NCI-H187 treated with DMSO at 0.1 percent for 48 hours (cell line): ENCODE results near the gene HDAC1.
A peak's percentile ranks its signal among the peaks of the same experiment; 100 is the strongest.
"Not testable (repeated sequence)": the region's sequence is repeated elsewhere in the genome, so short reads cannot be mapped to it uniquely, and the experiment has no call there.

Experiments
- DNase-seq: peaks from one replicate; lab custom pipeline; 2025; lab: John Stamatoyannopoulos, UW

The HDAC1 gene

GRCh38 chr1:32349211-32349708 lies 57.4 kb downstream of the HDAC1 start:
- DNase-seq = no peak

DNA sequence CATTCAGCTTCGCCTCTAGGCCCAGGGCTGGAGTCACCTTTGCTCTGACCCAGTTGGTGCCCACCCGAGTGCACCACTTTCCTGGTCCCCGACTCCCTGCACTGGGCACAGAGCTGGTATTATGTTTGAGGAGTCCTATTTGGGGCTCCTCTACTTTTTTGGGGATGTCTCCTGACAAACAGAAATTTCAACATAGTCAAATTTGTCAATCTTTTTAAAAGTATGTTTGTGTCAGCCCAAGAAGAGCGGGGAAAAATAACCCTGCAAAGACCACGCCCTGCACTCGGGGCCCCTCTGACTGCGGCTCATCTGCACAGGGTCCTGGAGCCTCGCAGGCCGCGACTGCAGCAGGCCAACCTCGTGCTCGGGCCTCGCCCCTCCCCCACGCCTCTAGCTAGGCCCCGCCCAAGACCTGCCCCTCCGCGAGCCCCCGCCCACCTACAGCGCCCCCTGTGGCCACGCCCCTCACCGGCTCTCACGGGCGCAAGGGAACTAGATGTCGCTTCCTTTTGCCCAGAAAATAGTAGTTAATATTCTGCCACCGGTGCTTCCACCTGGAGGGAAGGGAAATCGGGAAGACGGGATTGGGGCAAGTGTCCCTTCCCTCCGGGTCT lies 59.0 kb downstream of the HDAC1 start:
- DNase-seq = no peak

- peak; percentile 91 for DNase-seq
Observed at GRCh38 chr1:32351399-32352238, 59.7 kb downstream of the HDAC1 start.

GRCh38 chr1:32352239-32352745 lies 60.4 kb downstream of the HDAC1 start:
- DNase-seq = no peak

DNA sequence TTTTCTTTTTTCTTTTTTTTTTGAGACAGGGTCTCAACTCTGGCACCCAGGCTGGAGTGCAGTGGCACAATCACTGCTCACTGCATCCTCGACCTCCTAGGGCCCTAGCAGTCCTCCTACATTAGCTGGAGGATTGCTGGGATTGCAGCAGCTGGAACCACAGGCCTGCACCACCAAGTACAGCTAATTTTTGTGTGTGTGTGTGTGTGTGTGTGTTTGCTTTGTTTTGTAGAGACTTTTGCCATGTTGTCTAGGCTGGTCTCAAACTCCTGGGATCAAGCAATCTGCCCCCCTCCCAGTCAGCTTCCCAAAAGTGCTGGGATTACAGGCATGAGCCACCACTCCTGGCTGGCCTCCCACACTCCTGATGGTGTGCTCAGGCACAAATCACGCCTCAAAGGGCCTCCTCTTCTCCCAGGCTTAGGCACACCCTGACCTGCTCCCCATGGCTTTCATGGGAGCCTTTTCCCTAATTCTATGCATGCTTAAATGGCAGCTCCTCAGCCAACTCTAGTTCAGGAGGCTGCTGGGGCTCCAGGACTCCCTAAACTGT lies 61.0 kb downstream of the HDAC1 start:
- DNase-seq = no peak

DNA sequence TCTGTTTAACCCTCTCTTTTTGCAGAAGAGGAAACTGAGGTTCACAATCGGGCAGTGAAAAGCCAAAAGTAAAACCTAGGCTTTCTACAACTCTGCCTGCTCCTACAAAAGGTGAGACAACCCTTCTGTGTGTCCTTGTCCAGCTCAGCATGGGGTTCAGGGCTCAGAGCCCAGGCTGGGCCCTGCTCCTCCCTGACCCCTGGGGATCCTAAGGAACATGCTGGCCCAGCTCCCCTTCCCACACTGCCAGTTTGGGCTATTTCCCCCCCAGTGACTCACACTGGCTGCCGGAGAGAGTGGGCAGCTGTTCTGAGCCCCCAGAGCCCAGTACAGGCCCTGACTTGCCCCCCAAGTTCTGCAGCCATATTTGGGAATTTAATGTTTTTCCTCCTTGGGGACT lies 61.5 kb downstream of the HDAC1 start:
- no peak for DNase-seq

DNA sequence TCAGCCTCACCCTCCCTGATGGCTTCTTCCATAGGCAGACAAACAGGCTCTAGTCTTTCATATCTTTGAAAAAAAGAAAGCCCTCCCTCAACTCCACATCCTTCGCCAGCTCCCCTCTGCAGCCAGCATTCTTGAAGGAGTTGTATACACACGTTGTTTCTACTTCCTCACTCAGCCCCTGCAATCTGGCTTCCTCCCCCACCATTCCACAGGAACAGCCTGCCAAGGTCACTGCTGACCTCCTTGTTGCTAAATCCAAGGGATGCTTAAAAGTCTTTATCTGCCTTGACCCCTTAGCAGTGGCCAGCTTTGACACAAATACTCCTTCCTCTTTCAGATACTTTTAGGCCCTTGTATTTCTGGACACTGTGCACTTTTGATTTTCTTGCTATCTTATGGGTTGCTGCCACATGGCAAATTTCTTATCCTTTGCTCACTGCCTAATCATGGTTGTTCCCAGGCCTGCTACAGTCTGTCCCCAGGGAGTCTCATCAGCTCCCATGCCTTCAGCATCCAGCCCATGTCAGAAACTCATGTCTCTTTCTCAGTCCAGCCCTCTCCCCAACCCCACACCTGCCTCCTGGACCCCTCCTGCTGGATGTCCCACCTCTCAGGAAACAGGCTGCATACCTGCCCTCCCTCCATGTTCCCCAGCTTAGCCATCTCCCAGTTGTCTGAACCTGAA lies 62.1 kb downstream of the HDAC1 start:
- DNase-seq = no peak

- DNase-seq = not testable (repeated sequence)
Observed at GRCh38 chr1:32355778-32356177, 63.9 kb downstream of the HDAC1 start.

GRCh38 chr1:32356478-32356877 lies 64.6 kb downstream of the HDAC1 start:
- no peak for DNase-seq

DNA sequence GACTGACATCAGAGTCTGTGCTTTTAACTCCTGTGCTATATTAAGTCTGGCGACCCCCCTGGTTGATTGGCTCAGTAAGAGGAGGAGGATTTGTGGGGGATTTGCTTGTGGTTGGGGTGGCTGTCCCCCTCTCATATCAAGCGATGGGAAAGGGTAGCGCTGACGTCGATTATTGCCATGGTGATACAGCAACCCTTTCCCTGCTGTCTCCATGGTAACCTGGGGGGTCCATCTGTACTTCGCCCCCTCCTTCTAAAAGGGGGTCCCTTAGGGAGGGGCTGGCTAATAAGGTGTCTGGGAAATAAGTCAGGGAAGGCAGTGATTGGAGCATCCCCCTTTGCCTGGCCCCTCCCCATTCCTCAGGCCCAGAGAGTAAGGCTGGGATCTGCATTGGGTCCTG lies 65.7 kb downstream of the HDAC1 start:
- no peak for DNase-seq

- no peak for DNase-seq
Observed at GRCh38 chr1:32358435-32358834, 66.6 kb downstream of the HDAC1 start.

DNA sequence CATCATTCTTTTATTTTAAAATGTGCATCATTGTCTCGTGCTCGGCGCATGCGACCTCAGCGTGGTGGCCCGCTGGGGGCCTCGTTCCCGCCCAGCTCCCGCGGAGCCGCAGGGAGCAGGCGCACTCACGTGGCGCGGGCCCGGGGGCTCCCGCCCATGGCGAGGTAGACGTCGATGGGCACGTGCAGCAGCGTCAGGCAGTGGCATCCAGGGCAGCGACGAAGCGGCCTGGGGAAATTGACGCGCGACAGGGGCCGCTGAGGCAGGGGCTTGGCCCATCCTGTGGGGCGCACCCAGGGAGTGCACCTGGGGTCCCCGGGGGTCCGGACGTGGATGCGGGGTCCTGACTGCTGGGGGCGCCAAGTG lies 69.4 kb downstream of the HDAC1 start:
- no peak for DNase-seq

- no peak for DNase-seq
Observed at GRCh38 chr1:32361674-32362473, 70.0 kb downstream of the HDAC1 start.

DNA sequence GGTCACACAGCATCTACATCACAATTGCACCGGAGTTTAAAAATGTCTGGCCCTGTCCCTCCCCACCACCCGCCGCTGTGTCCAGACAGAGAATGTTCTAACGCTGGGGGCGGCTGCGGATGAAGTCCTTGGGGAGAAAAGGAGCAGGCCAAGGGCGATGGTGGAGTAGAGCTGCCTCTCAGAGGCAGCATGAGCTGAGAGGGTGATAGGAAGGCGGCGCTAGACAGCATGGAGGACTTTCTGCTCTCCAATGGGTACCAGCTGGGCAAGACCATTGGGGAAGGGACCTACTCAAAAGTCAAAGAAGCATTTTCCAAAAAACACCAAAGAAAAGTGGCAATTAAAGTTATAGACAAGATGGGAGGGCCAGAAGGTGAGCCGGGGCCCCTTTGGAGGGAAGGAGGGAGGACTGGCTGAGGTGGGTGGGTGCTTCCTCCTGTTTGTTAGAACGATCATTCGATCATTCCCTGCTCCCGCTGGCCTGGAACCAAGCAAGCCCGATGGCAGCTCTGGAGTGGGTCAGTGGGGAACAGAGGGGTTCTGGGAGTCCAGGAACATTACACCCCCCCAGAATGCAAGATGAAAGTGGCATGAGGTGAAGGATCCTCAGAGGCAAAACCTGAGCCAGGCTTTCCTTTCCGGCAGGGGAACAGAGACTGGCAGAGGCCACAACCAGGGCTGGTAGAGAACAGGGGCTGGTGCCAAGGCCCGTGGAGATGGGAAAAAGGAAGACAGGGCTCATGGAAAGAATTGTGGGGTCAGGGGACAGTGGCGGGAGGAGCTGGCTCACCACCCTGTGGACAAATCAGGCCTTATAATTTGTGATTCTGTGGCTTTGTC lies 70.8 kb downstream of the HDAC1 start, which contains the start of the genes FAM229A and TSSK3:
Gene FAM229A (minus strand): TSS at position 12 of the 840 bp plus-strand sequence. CDS start 394 bp downstream, outside the sequence.
Gene TSSK3 (plus strand): TSS at position 66 of the 840 bp plus-strand sequence. CDS start 163 bp downstream, at position 229.
- no peak for DNase-seq

DNA sequence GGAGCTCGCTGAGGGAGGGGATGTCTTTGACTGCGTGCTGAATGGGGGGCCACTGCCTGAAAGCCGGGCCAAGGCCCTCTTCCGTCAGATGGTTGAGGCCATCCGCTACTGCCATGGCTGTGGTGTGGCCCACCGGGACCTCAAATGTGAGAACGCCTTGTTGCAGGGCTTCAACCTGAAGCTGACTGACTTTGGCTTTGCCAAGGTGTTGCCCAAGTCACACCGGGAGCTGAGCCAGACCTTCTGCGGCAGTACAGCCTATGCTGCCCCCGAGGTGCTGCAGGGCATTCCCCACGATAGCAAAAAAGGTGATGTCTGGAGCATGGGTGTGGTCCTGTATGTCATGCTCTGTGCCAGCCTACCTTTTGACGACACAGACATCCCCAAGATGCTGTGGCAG lies 71.8 kb downstream of the HDAC1 start:
- DNase-seq = no peak

DNA sequence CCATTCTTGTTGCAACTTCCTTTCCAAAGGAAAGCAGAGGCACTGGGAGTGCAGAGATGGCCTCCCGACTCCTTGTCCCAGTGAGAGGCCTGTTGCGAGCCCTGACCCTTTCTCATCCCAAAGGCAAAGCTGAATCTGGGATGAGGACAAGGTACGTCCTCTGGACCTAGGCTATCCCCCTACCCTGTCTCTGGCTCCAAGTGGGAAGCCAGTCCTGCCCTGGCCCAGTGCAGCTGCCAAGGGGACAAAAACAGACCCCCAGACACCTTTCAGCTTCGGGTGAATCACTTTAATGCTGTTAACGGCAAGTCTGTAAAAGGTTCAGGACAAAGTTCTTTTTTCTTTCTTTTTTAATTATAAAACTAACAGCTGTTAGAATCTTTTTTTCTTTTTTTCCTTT lies 73.0 kb downstream of the HDAC1 start:
- no peak for DNase-seq

- no peak for DNase-seq
Observed at GRCh38 chr1:32365445-32365844, 73.6 kb downstream of the HDAC1 start.

- DNase-seq = no peak
Observed at GRCh38 chr1:32367912-32368635, 76.2 kb downstream of the HDAC1 start.

- no peak for DNase-seq
Observed at GRCh38 chr1:32372149-32372756, 80.4 kb downstream of the HDAC1 start.
